A172 (cell line): ENCODE measurements around the gene RPS28. TPM values are rescaled to one million over a fixed set of nuclear protein-coding genes. Genes with fewer than 3 reads are reported as not detected.
"Not testable (repeated sequence)": the region's sequence is repeated elsewhere in the genome, so short reads cannot be mapped to it uniquely, and the experiment has no call there.

Source experiments
- DNase-seq: peaks from one replicate; pipeline ENCODE4 v3.0.0-alpha.2; 2015; ENCODE audit warnings: low spot score
- total RNA-seq: library from RNA; depleted of rRNA; stranded (reverse); fragments of >200 nt; shearing (Covaris generic); gene quantifications from 2 replicates; pipeline ENCODE4 v1.2.3, GENCODE V29; 2014

The RPS28 gene
- total RNA-seq, 1 experiment from 2014 or later = 479 TPM

DNA sequence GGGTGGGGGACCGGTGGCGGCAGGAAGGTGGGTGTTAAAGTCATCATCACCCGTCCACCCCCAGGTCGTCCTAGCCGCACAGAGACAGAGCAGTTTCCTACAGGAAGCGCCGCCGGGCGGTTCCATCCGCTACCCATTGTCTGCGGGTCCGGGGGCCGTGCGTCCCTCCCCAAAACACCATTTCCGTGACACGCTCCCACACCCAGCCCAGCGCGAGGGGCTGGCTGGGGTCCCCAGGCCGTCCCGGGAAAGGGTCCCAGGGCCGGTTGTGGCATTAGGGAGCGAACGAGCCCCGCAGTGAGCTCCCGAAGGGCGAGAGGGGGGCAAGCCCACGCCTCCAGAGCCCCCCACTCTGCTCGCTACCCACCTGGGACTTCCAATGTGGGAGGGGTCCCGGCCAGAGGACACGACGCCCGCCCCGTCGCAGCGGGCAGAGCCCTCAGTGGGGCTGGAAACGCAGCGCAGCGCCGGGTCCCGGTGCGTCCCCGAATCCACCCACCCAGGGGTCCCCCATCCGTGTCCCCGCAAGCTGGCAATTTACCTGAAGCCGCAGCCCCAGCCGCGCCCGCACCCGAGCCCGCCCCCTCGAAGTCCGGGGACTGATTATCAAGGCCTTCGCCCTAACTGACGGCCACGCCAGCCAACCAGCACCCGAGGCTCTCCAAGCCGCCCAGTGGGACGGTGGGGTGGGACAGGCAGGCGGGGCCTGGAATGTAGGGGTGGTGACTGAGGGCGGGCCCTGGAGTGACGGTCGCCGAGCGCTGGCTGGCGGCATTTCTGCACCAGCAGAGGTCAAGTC lies 21.6 kb downstream of the RPS28 start, which contains the start of gene KANK3:
KANK3 (minus strand) TSS at position 579 of the 799 bp plus-strand sequence. CDS start 5,434 bp downstream, outside the sequence.
- DNase-seq = peak; percentile 85

DNA sequence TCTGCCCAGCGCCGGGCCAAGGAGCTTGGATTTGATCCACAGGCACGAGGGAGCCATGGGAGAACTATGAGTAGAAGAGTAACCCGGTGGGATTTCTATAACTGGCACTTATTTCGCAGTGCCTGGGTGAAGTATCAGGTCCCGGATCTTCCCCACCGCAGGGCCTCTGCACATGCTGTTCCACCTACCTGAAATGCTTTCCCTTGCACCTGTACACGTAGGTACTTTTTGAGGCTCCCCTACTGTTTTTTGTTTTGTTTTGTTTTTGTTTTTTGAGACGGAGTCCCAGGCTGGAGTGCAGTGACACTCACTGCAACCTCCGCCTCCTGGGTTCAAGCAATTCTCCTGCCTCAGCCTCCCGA lies 22.2 kb downstream of the RPS28 start:
- DNase-seq = no peak

DNA sequence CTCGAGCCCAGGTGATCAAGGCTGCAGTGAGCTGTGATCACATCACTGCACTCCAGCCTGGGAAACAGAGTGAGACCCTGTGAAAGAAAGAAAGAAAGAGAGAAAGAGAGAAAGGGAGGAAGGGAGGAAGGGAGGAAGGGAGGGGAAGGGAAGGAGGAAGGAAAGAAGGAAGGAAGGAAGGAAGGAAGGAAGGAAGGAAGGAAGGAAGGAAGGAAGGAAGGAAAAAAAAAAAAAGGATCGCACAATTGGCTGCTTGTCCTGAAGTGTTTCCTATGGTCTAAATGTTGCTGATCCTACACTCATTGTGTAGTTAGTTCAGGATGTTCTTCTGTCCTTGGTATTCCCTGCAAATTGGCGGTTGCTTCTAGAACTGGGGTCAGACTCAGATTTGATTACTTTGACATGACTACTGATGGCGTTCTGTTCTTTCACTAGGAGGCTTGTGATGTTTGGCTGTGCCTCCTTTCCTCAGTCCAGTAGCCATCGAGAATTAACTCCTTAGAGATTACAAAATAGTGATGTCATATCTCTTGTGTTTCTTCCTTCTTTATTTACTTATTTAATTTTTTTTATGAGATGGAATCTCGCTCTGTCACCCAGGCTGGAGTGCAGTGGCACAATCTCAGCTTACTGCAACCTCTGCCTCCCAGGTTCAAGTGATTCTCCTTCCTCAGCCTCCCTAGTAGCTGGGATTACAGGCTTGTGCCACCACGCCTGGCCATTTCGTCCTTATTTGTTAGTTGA lies 28.5 kb downstream of the RPS28 start:
- DNase-seq = not testable (repeated sequence)

DNA sequence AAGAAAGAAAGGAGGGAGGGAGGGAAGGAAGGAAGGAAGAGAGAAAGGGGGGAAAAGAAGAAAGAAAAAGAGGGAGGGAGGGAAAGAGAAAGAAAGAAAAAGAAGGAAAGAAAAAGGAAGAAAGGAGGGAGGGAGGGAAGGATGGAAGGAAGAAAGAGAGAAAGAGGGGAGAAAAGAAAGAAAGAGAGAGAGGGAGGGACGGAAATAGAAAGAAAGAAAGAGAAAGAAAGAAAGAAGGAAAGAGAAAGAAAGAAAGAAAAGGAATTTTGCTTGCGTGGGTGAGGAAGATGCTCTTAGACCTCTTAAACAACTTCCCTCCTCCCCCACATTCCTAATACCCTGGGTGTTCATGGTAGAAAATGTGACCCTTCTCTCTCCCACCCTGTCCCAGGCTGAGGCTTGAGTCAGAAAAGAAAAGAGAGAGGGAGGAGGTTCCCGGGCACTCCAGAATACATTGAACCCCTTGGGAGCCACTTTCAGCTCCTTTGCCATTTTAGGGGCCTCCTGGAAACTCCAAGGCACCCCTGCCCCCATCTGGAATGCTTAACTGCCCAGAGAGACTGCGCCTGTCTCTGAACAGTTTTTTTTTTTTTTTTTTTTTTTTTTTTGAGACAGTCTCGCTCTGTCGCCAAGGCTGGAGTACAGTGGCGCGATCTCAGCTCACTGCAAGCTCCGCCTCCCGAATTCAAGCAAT lies 31.0 kb downstream of the RPS28 start:
- DNase-seq = no peak

GRCh38 chr19:8352845-8353244 lies 31.5 kb downstream of the RPS28 start:
- DNase-seq = not testable (repeated sequence)

GRCh38 chr19:8355631-8356402 lies 34.5 kb downstream of the RPS28 start:
- DNase-seq = peak; percentile 99

DNA sequence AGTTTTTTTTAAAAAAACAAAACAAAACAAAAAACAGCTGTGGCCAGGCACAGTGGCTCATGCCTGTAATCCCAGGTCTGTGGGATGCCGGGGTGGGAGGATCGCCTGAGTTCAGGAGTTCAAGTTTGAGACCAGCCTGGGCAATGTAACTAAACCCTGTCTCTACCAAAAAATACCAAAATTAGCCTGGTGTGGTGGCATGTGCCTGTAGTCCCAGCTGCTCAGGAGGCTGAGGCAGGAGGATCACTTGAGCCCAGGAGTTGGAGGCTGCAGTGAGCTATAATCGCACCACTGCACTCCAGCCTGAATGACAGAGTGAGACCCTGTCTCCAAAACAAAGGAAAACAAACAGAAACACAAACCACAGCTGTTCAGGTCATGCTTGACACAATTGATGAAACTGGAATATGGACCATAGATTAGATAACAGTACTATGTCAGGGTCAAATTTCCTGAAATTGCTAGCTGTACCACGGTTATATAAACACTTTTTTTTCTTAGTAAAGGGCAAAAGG lies 35.8 kb downstream of the RPS28 start:
- no peak for DNase-seq

- no peak for DNase-seq
Observed at GRCh38 chr19:8358948-8359347, 37.7 kb downstream of the RPS28 start.

- DNase-seq = no peak
Observed at GRCh38 chr19:8360196-8360595, 38.9 kb downstream of the RPS28 start.

GRCh38 chr19:8361921-8362793 lies 40.9 kb downstream of the RPS28 start:
- peak; percentile 100 for DNase-seq

DNA sequence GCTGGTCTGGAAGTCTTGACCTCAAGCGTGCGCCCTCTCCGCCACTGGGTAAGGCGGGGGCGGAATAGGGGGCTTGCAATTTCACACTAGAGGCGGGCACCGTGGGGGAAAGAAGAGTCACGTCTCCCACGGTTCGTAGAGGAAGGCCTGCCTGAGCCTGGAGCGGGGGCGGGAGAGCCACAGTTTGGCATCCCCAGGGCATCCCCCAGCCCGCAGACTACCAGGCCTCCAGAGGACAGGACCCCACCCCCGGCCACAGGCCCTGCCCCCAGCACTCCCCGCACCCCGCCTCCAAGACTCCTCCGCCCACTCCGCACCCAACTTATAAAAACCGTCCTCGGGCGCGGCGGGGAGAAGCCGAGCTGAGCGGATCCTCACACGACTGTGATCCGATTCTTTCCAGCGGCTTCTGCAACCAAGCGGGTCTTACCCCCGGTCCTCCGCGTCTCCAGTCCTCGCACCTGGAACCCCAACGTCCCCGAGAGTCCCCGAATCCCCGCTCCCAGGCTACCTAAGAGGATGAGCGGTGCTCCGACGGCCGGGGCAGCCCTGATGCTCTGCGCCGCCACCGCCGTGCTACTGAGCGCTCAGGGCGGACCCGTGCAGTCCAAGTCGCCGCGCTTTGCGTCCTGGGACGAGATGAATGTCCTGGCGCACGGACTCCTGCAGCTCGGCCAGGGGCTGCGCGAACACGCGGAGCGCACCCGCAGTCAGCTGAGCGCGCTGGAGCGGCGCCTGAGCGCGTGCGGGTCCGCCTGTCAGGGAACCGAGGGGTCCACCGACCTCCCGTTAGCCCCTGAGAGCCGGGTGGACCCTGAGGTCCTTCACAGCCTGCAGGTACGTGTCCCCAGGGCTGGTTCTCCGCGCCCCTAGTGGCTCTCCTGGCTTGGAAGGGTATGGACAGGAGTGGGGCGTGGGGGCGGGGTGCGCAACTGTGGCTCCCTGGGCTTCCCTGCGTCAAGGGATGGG lies 42.8 kb downstream of the RPS28 start, which contains the start of gene ANGPTL4:
ANGPTL4 (plus strand) TSS at position 353 of the 969 bp plus-strand sequence; CDS start at position 520, 167 bp downstream.
- DNase-seq = no peak

GRCh38 chr19:8366121-8366581 lies 44.9 kb downstream of the RPS28 start:
- DNase-seq = no peak

DNA sequence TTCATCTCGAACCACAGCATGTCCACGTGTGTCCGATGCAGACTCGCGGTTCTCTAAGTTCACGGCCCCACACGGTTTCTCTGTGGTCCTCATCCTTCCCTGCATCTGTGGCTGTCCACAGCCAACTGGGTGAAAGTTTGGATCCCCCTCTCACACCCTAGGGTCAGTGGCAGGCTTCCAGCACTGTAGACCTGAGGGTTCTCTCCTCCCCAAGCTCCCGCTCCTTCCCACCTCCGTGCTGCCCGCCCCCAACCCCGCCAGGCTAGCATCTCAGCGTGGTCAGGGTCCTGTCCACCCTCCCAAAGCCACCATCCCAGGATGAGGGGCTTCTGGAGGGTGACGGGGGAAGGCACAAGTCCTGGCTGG lies 45.6 kb downstream of the RPS28 start:
- no peak for DNase-seq

GRCh38 chr19:8367327-8368001 lies 46.2 kb downstream of the RPS28 start:
- peak; percentile 98 for DNase-seq

DNA sequence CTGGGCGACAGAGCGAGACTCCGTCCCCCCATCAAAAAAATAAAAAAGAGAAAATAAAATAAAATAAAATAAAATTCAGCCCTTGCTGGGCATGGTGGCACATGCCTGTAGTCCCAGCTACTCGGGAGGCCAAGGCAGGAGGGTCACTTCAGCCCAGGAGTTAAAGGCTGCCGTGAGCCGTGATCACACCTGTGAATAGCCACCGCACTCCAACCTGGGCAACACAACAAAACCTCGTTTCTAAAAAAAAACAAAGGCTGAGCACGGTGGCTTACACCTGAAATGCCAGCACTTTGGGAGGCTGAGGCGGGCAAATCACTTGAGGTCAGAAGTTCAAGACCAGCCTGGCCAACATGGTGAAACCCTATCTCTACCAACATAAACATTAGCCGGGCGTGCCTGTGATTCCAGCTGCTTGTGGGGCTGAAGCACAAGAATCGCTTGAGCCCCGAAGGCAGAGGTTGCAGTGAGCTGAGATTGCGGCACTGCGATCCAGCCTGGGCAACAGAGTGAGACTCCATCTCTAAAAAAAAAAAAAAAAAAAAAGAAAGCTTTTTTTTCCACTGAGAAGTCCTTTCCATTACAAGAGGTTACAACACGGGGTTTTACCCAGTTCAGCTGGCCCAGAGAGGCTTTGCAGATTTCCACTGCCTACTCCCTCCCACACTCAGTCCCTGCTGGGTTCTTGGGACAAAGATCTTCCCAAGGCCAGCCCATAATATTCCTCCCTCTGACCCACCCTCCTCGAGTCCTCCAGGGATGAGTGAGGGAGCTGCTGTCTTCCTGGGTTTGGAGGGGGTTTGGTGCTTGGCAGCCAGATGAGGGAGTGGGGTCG lies 49.1 kb downstream of the RPS28 start:
- no peak for DNase-seq

- no peak for DNase-seq
Observed at GRCh38 chr19:8371011-8371804, 49.9 kb downstream of the RPS28 start.
